Uterus (tissue), 2 donors: Measurements from ENCODE around the gene CIBAR2.

Source experiments
- CTCF ChIP-seq, 4 experiments: fragments of 200-600 bp in 2 of 4; fragments of 450-650 bp in 2 of 4; sonication (generic) in 2 of 4; IDR thresholded peaks; one replicate each; pipeline ENCODE4 v1.5.1; 2016 to 2019; ENCODE audit warnings: antibody characterized with exemption in 4 of 4, mild to moderate bottlenecking in 2 of 4, moderate library complexity in 1 of 4
- POLR2A ChIP-seq, 2 donors: fragments of 450-650 bp; IDR thresholded peaks; one replicate each; pipeline ENCODE4 v1.6.1; 2016; ENCODE audit warnings: antibody characterized with exemption in 2 of 2, mild to moderate bottlenecking in 1 of 2, moderate library complexity in 1 of 2

- TF ChIP-seq CTCF (IDR thresholded peaks at IDR 0.05) (no peak), POLR2A (IDR thresholded peaks at IDR 0.05) (no peak)
Measured at GRCh38 chr16:85153656-85154091, 41.4 kb upstream of the CIBAR2 start.
